GM21526 (cell line): Measurements from ENCODE around the gene NFIB.

ENCODE experiments used
- ATAC-seq: cut with Tn5 transposase; IDR thresholded peaks from one replicate; pipeline ENCODE4 v1.9.1; 2021; ENCODE audit warnings: moderate library complexity; ENCODE audit not compliant: unreplicated experiment, low FRiP score

Gene NFIB

DNA sequence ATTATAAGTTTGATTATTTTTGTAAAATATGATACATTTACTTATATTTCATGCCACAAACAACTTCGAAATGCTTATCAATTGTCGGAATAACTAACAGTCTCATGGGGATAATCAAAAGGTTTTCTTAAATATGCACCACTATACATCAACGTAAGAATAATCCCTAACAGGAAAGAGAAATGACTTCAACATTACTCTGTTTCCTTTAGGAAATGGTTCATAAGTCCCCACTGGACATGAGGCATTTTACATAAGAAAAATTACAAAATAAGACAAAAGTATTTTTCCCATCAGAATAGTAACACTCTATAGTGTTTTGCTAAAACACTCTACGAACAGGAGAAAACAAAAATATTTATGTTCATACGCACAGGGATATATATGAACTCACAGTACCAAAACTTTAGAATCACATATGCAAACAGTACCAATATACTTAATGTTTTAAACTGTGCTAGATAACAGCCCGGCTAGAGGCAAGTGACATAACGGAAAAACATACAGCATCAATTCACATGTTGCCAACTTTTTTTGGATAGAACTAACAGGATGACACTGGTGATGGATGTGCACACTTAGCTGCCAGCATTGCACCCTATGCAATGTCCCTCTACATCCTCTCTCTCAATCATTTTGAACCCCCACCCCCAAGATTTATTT, 120.5 kb downstream of the NFIB start:
- no peak for ATAC-seq

- no peak for ATAC-seq
These were observed 121.4 kb downstream of the NFIB start for GRCh38 chr9:14192556-14192955.

DNA sequence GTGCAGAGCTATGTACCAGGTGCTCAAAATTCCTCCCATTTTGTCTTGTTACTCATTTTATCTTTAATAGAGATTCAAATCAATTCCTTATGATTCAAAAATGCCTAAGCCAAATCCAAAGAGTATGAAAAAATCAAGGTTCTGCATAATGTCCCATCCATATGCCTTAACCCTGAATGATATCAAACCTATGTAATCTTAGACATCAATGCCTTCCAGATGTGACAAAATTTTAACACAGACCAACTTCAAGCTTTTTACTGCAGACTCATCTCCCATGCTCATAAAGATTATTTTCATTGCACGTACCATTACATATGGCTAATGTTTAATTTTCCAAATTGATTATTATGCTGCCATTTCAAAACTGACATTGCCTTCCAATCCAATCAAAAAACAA, 122.4 kb downstream of the NFIB start:
- ATAC-seq, result no peak

- no peak for ATAC-seq
These were observed 123.7 kb downstream of the NFIB start for GRCh38 chr9:14190240-14190639.

DNA sequence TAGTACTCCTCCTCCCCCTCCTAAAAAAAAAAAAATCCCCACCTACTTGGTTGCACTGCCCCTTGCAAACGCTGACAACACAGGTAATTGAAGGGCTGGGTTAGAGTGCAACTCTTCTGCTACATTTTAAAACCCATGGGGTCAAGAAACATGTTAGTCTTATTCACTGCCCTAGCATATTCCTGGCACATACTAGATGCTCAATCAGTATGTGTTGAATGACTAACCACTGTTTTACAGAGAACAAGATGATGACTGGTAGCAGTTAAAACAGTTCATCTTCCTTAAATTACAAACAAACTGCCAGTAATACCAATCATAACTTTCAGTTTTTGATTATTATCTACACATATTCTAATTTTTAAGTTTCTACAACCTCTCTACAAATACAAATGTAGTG, 124.4 kb downstream of the NFIB start:
- ATAC-seq, result no peak

DNA sequence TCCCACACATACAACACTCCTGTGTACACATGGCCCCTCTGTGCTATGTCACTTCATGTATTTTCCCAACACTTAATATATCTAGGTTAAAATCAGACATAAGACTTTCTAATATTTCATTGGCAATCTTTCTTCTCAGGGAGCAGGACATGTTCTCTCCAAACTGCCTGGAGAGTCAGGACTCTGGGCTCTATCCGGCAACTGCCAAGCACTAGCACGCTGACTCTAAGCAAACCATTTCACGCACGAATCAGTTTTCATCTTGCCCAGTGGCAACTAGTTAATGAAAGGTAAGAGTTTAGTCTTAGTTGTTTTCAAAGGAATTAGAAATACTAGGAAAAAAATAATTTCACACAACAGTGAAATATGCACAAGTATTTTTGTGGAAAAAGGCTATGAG, 124.8 kb downstream of the NFIB start:
- no peak for ATAC-seq

DNA sequence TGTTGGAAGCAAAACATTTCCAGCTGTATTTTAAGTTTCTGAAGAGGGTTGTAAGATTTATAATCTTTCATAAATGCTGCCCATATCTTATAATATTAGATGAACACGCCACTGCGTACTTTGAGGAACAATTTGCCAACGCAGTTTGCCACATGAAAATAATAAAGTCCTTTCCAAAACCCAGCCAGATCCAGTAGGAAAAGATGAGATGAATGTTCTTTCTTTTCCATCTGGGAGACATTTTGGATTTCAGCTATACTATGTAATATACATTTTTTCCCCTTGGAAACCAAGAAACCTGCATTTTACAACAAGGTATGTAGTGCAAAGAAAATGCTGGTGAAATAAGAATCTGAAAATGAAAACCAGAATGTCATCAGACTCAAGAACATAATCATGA, 125.4 kb downstream of the NFIB start:
- no peak for ATAC-seq

- ATAC-seq, result no peak
These were observed 125.9 kb downstream of the NFIB start for GRCh38 chr9:14188011-14188410.

GRCh38 chr9:14186096-14186495, 127.8 kb downstream of the NFIB start:
- no peak for ATAC-seq

DNA sequence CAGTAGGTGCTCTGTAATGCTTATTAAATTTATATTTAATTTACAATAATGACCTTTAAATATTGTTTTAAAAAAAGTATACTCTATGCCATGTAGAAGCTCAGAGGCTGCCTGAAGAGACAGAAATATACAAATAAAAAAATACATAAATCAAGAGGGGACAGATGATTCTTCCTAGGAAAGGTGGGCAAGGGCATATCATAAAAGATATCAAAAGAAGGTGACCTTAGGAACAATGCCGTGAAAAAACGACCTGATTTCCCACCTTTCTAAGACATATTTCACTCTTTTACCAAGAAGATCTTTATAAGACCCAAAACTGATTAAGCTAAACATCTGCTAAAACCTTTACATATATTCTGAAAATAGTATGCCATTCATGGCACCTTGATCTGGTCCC, 128.9 kb downstream of the NFIB start:
- ATAC-seq, result no peak

DNA sequence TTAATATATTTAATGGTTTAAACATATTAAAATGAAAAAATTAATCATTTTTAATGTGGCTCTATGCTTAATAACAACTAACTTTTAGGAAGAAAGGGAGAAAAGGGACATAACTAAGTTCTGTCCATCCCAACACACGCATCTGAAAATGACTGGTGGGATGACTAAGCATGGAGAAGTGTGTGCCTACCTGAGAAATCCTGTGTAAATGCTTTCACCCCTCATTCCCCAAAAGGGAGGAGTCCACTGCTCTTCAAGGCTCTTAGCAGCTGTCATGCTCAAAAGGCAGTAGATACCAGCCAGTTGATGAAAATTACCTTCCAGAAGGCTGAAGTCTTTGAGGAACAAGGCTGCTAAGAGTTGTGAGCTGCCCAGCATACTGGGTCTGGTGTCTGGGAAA, 130.9 kb downstream of the NFIB start:
- ATAC-seq, result no peak

DNA sequence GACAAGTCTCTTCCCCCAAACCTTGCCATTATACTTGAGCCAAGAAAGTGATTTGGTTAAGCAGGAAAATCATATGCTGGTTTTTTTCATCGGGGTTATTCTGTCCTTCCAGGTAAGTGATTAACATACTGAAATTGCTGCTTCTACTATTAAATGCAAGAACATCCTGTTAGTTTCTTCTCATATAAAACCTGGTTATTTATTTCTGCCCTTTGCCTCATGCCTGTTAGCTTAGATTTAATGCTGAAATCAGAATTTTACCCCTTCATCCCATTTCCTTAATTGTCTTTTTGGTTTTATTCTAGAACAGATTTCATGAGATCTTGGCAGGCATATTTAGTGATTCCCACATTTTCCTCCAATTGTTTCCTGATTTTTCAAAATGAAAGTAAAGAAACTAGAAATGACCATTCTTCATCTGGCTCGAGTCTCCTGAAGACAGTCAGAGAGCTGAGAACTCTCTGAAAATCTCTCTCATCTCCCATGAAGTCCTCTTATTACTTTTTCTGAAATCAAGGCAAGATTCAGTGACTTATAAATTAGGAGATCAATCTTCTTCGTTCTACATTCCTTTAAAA, 132.9 kb downstream of the NFIB start:
- no peak for ATAC-seq

DNA sequence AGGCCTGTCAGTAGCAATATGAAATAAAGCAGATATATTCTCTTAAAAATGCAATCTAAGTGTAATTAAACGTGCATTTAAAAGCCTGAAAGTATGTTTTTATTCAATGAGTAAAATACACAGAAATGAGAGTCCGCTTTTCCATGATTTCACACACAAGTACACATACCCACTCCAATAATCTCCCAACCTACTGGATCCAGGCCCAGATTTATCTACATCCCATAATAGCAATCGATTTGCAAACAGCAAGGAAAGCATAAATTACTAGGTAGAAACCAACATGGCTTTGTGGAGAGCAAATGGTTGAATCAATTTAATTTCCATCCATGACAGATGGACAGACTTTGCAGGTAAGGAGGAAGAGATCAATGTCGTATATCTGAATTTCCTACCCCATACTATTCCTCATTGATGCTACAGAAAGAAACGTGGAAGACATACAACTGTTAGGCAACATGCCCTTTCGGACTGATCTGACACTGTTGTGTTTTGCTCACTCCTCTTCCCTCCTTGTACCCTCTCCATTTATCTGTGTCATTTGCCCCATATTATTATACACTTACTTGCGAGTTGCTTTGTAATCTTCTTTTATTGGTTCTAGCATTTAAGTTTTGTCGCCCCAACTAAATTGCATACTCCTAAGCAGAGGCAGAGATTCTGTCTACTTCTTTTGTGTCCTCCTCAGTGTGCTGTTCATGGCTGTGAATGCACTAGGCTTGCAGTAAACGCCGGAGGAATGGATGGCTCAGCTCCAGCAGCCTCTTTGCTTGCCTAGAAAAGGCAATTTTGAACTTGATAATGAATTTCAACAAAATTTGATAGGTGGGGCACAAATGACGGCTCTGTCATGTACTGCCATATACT, 133.6 kb downstream of the NFIB start:
- ATAC-seq, result no peak

DNA sequence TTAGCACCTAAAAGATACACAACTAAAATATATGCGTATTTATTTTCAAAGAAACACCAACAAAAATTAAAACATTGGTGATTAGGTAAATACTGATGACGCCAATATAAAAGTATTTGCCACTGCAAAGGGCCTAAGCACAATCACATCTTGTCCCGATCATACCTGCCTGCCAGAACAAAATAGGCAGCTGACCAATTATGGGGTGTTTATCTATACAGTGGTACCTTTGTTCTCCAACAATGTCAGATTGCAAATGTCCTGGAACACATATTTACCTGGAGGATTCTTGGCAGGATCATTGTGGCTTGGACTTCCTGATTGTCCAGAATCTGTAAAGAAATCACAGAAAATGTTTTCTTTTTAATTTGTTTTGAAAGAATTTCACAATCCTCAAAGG, 134.5 kb downstream of the NFIB start:
- ATAC-seq, result no peak

GRCh38 chr9:14175778-14176177, 138.2 kb downstream of the NFIB start:
- ATAC-seq, result no peak

DNA sequence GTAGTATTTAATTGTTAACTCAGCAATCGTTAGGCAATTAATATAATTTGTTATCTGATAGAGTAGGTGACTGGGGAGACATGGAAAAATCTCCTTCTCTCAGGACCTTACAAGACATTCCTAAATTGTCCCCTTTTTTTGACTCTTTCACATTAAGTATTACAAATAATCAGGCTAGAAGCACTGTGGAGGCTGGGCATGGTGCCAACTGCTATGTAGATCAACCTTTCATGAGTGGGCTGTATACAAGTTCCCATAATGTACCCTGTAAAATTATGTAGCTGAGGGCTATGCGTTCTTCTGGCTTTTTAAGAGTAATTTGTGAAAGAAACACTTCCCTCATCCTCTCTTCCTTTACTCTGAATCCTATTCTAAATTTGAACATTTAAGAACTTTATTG, 140.2 kb downstream of the NFIB start:
- no peak for ATAC-seq

DNA sequence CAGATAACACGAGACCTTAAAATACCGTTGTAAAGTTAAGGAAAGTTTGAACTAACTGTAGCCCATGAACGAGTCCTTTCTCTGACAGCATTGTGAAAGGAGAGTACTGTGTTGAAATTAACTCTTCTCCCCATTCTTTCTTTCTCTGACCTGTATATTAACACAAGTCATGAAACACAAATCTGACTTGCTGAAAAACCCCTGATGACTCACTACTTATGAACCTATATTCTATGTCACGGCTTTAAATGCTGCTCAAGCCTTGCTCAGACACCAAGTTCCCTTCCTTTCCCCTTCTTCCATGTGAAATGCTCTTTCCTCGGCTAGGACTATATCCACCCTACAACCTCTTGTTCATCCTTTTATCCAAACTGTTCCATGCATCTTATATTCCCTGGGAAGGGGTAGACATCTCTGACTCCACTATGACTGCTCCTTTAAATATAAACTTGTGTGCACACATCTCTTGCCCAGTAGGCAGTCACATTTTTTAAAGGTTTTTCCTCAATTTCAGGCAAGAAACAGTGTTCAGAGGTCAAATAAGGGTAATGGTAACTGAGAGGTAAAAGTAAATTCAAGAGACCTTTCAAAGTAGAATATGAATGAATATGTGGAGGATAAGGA, 142.9 kb downstream of the NFIB start:
- ATAC-seq, result no peak

DNA sequence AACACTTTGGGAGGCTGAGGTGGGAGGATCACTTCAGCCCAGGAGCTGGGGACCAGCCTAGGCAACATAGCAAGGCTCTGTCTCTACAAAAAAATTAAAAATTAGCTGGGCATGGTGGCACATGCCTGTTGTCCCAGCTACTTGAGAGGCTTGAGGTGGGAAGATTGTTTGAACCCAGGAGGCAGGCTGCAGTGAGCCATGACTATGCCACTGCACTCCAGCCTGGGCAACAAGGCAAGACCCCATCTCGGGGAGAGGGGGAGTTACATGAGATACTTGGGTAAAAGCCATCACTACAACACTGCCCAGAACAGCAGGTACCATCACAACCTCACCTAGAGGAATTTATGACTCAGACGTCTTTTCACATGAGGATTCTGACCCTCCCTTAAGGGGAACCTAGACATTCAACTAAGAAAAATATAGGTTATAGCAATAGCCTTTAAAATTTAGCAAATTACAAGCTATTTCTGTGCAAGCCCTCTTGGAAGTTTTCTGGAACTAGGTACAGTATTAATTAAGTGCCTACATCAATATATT, 143.5 kb downstream of the NFIB start:
- ATAC-seq, result no peak

DNA sequence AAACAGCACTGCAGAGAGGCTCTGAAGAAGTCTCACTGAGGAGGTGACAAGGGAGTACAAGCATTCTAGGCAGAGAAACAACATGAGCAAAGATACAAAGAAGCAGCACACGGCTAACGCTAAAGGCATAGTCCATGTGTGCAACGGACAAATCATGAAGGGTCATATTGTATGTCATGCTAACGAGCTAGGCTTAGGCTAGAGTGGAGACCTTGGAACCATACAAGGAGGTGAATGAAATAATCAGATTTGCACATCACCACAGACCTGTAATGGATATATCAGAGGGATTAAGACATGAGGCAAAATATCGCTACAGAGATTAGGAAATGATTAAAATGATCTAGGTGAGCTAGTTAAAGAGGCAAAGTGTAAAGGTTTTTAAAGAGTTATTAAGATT, 145.6 kb downstream of the NFIB start:
- no peak for ATAC-seq

GRCh38 chr9:14165376-14166035, 148.4 kb downstream of the NFIB start:
- no peak for ATAC-seq

- no peak for ATAC-seq
These were observed 149.0 kb downstream of the NFIB start for GRCh38 chr9:14164908-14165307.
